Upper lobe of left lung (tissue), 6 donors: ENCODE results near the gene CPNE4. TPM values are rescaled to one million over a fixed set of nuclear protein-coding genes. Genes with fewer than 3 reads are reported as not detected.

Experiments used
- ATAC-seq, 2 donors: fragments of 200-7000 bp; cut with Tn5 transposase; one replicate each; pipeline ENCODE4 v1.9.1; 2022; ENCODE audit warnings: mild to moderate bottlenecking in 2 of 2, moderate library complexity in 2 of 2; ENCODE audit not compliant: low FRiP score in 2 of 2
- DNase-seq, 2 donors: peaks; one replicate each; pipeline ENCODE4 v3.0.0-alpha.2; 2019 to 2020
- H3K27ac ChIP-seq, 4 donors: fragments of 200-600 bp; sonication (generic); one replicate each; pipeline ENCODE4 v1.5.1; 2016 to 2019
- H3K27me3 ChIP-seq, 4 donors: fragments of 200-600 bp; sonication (generic); one replicate each; pipeline ENCODE4 v1.5.1; 2017 to 2019
- H3K36me3 ChIP-seq, 4 donors: fragments of 200-600 bp; sonication (generic); one replicate each; pipeline ENCODE4 v1.5.1; 2016 to 2019
- H3K4me1 ChIP-seq, 4 donors: fragments of 200-600 bp; sonication (generic); one replicate each; pipeline ENCODE4 v1.5.1; 2018 to 2019
- H3K4me3 ChIP-seq, 4 donors: fragments of 200-600 bp; sonication (generic); one replicate each; pipeline ENCODE4 v1.5.1; 2017 to 2019; ENCODE audit warnings: mild to moderate bottlenecking in 2 of 4, moderate library complexity in 1 of 4
- H3K9me3 ChIP-seq, 4 donors: fragments of 200-600 bp; sonication (generic); one replicate each; pipeline ENCODE4 v1.5.1; 2018 to 2019
- CTCF ChIP-seq, 6 experiments: fragments of 450-650 bp in 4 of 6; fragments of 200-600 bp in 2 of 6; sonication (generic) in 2 of 6; IDR thresholded peaks; one replicate each; pipeline ENCODE4 v1.5.1; 2016 to 2019; ENCODE audit warnings: antibody characterized with exemption in 6 of 6
- EP300 ChIP-seq, 4 donors: sonication (generic); formaldehyde crosslinking; IDR thresholded peaks; one replicate each; pipeline ENCODE4 v1.5.1; 2017; ENCODE audit warnings: antibody characterized with exemption in 4 of 4, control low read depth in 2 of 4
- POLR2A ChIP-seq, 4 donors: fragments of 450-650 bp; IDR thresholded peaks; one replicate each; pipeline ENCODE4 v1.5.1; 2016 to 2017; ENCODE audit warnings: antibody characterized with exemption in 4 of 4, mild to moderate bottlenecking in 2 of 4
- POLR2AphosphoS5 ChIP-seq, 2 donors: sonication (generic); formaldehyde crosslinking; IDR thresholded peaks; one replicate each; pipeline ENCODE4 v1.5.1; 2017; ENCODE audit warnings: antibody characterized with exemption in 2 of 2
- WGBS, 2 donors: methylation state at CpG; one replicate each; pipeline ENCODE4 v1.1.5; 2017 to 2018; 5-methylcytosine and 5-hydroxymethylcytosine counted together
- total RNA-seq, 6 donors: library from RNA; depleted of rRNA in 4 of 6; stranded (reverse); fragments of >200 nt in 4 of 6; gene quantifications; one replicate each; pipeline versions ENCODE4 v1.1.0 to v1.2.1, GENCODE V29; 2016 to 2021
- donor health status: DM: no; HTN: no; CAD: no; lungs with moderate emphysema.
- donor health status: DM: no; HTN: yes; CAD: no; lungs with severe emphysema.

The CPNE4 gene
- total RNA-seq, 6 donors from 2014 or later: 0.34 to 2.1 (median 0.47) TPM; not detected in 3

GRCh38 chr3:131957511-131957910 is 77.3 kb downstream of the CPNE4 start:
- no peak for TF ChIP-seq EP300 (IDR thresholded peaks at IDR 0.05)
- TF ChIP-seq POLR2A (IDR thresholded peaks at IDR 0.05): no peak
- TF ChIP-seq POLR2AphosphoS5 (IDR thresholded peaks at IDR 0.05): no peak
- no peak for TF ChIP-seq CTCF (IDR thresholded peaks at IDR 0.05)

GRCh38 chr3:131948806-131949205 is 86.0 kb downstream of the CPNE4 start:
- H3K36me3 ChIP-seq: no peaks in the 10 kb centered on the region
- ATAC-seq (no peak), DNase-seq (no peak)
- H3K9me3 ChIP-seq: no peaks in the 10 kb centered on the region
- no peak overlapping the region for H3K4me3 ChIP-seq
- TF ChIP-seq POLR2A (IDR thresholded peaks at IDR 0.05) (no peak), CTCF (IDR thresholded peaks at IDR 0.05) (no peak), POLR2AphosphoS5 (IDR thresholded peaks at IDR 0.05) (no peak), EP300 (IDR thresholded peaks at IDR 0.05) (no peak)
- H3K4me1 ChIP-seq: no peaks in the 10 kb centered on the region
- no peaks in the 10 kb centered on the region for H3K27me3 ChIP-seq
- 48 to 54% methylated on average over 1 of the region's 1 CpG for WGBS, 2 donors
- H3K27ac ChIP-seq: no peak overlapping the region

More at GRCh38 chr3:131957511-131957910, 77.3 kb downstream of the CPNE4 start:
- no peaks in the 10 kb centered on the region for H3K9me3 ChIP-seq
- H3K27me3 ChIP-seq: no peaks in the 10 kb centered on the region
- DNase-seq (no peak), ATAC-seq (no peak)
- no peaks in the 10 kb centered on the region for H3K4me1 ChIP-seq
- H3K4me3 ChIP-seq: no peak overlapping the region
- H3K27ac ChIP-seq: no peak overlapping the region
- WGBS, 2 donors: 69 to 74% methylated on average over 5 of the region's 5 CpGs
- no peaks in the 10 kb centered on the region for H3K36me3 ChIP-seq

DNA sequence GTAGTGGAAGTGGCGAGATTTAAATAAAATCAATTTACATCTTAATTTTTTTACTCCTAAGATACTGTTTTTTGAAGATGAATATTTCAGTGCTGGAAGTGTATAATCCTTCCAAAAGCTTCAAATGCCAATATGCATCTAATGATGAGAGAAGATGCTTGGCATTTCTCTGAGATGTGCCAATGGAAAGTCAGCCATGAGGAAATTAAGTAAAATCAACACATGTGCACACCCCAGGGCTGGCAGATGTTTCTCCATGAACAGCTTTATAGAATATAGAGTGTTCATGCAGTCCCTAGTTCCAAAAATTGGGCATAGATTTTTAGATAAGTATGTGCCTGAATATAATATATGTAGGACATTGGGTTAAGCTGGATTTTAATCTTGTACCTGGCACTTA is 90.1 kb downstream of the CPNE4 start:
- TF ChIP-seq POLR2AphosphoS5 (IDR thresholded peaks at IDR 0.05): no peak
- TF ChIP-seq EP300 (IDR thresholded peaks at IDR 0.05): no peak
- no peak for TF ChIP-seq POLR2A (IDR thresholded peaks at IDR 0.05)
- no peak for TF ChIP-seq CTCF (IDR thresholded peaks at IDR 0.05)
- Histone ChIP-seq H3K36me3 (no peaks in the 10 kb centered on the region), H3K4me1 (no peaks in the 10 kb centered on the region), H3K27me3 (no peaks in the 10 kb centered on the region), H3K27ac (no peak overlapping the region), H3K4me3 (no peak overlapping the region), H3K9me3 (no peaks in the 10 kb centered on the region)
- ATAC-seq (no peak), DNase-seq (no peak)
- WGBS, 2 donors: 80 to 94% methylated on average over 1 of the region's 1 CpG

DNA sequence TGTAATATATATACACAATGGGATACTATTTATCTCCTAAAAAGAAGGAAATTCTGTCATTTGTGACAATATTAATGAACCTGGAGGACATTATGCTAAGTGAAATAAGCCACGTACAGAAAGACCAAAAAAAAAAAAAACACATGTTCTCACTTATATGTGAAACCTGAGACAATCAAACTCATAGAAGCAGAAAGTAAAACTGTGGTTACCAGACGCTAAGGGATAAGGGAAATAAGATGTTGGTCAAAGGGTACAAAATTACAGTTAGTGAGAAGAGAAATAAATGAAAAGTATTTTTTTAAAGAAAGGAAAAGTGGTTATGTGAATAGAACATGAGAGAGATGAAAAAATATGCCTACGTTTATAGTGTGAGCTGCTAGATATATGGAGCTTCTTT is 101.1 kb downstream of the CPNE4 start:
- no peak for TF ChIP-seq EP300 (IDR thresholded peaks at IDR 0.05)
- WGBS, 2 donors: 46 to 58% methylated on average over 3 of the region's 3 CpGs

DNA sequence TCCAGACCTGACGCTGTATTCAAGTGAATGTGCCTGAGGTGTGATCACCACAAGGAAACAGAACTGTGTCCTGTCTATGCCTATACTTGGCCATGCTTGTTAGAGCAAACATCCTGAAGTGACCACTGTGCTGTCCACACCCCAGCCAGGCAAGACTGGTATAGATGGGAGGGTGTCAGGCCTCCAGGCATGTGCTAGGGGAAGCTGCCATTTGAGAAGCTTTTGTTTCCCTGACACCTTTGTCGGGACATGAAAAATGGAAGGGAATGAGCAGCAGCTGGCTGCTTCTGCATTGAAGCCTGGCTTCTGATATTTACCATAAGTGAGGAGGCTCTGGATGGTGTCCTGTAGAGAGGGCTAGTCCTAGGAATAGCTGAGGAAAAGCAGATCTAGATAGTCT is 106.2 kb downstream of the CPNE4 start:
- H3K9me3 ChIP-seq: no peaks in the 10 kb centered on the region
- ATAC-seq (no peak), DNase-seq (no peak)
- no peak overlapping the region for H3K4me3 ChIP-seq
- no peaks in the 10 kb centered on the region for H3K27me3 ChIP-seq
- no peak for TF ChIP-seq CTCF (IDR thresholded peaks at IDR 0.05)
- TF ChIP-seq POLR2AphosphoS5 (IDR thresholded peaks at IDR 0.05): no peak
- TF ChIP-seq POLR2A (IDR thresholded peaks at IDR 0.05): no peak
- no peak for TF ChIP-seq EP300 (IDR thresholded peaks at IDR 0.05)
- no peak overlapping the region for H3K27ac ChIP-seq
- 52 to 63% methylated on average over 2 of the region's 2 CpGs for WGBS, 2 donors
- no peaks in the 10 kb centered on the region for H3K36me3 ChIP-seq
- H3K4me1 ChIP-seq: no peaks in the 10 kb centered on the region

More for the DNA sequence above, 101.1 kb downstream of the CPNE4 start:
- H3K27me3 ChIP-seq: no peaks in the 10 kb centered on the region
- ATAC-seq (no peak), DNase-seq (no peak)
- no peaks in the 10 kb centered on the region for H3K4me1 ChIP-seq
- H3K27ac ChIP-seq: no peak overlapping the region
- H3K36me3 ChIP-seq: no peaks in the 10 kb centered on the region
- H3K9me3 ChIP-seq: no peaks in the 10 kb centered on the region
- H3K4me3 ChIP-seq: no peak overlapping the region
